K562 (cell line): Measurements from ENCODE around the gene LHCGR. TPM values are rescaled to one million over a fixed set of nuclear protein-coding genes. Genes with fewer than 3 reads are reported as not detected.

Experiments used
- ATAC-seq: fragments of 200-7000 bp; cut with Tn5 transposase; 3 replicates; pipeline ENCODE4 v1.9.1; 2020; ENCODE audit warnings: moderate library complexity
- BruUV-seq: library from RNA; stranded (reverse); fragments of 400-500 nt; replicated peaks from 2 replicates; lab custom pipeline; 2021; lab: Mats Ljungman, UMichigan
- CTCF ChIA-PET: fragments of 300-600 bp; formaldehyde crosslinking; extraction: SDS; loops from one replicate; lab custom pipeline; 2021; ENCODE audit warnings: low intra/inter-chr PET ratio; lab: Yijun Ruan, JAX
- POLR2A ChIA-PET: fragments of 300-600, 350-650 bp; sonication (Branson Sonifier 250); formaldehyde crosslinking; extraction: SDS; loops from one replicate; lab custom pipeline; 2021; ENCODE audit warnings: antibody characterized with exemption, inconsistent platforms; lab: Yijun Ruan, JAX
- DNase-seq, 4 experiments: peaks; one replicate each; pipeline versions ENCODE4 v3.0.0 to v3.0.0-alpha.2; 2011 to 2018; ENCODE audit warnings: low spot score in 3 of 4, mixed read lengths in 3 of 4; ENCODE audit errors: extremely low read depth in 1 of 4
- FAIRE-seq: peaks from 2 replicates; lab custom pipeline; 2011; peaks lifted over from hg19 to GRCh38; lab: Jason Lieb, UNC
- H2AFZ ChIP-seq: 2 replicates; pipeline ENCODE4 v1.6.0; 2011; ENCODE audit warnings: low read depth, low read length, control low read depth, inconsistent platforms
- H3K27ac ChIP-seq: fragments of 200-600 bp; 3 replicates; pipeline ENCODE4 v1.8.0; 2011; ENCODE audit warnings: low read depth, mild to moderate bottlenecking, control low read depth, inconsistent platforms, low read length, moderate library complexity, mixed read lengths; ENCODE audit errors: extremely low read depth
- H3K27me3 ChIP-seq, 2 experiments: fragments of 300-600 bp in 1 of 2; 2 replicates in 1 of 2; 3 replicates in 1 of 2; pipeline versions ENCODE4 v1.6.0 to v1.8.0; 2011; ENCODE audit warnings: inconsistent platforms in 2 of 2, low read length in 2 of 2, mild to moderate bottlenecking in 1 of 2, mixed read lengths in 1 of 2, moderate library complexity in 1 of 2; ENCODE audit not compliant: control insufficient read depth in 2 of 2, insufficient read depth in 2 of 2
- H3K36me3 ChIP-seq: fragments of 300-600 bp; 3 replicates; pipeline ENCODE4 v1.8.0; 2011; ENCODE audit warnings: mild to moderate bottlenecking, low read length, inconsistent platforms; ENCODE audit not compliant: control insufficient read depth, insufficient read depth
- H3K4me1 ChIP-seq, 2 experiments: fragments of 200-600 bp in 1 of 2; replicated peaks in 1 of 2; 2 replicates in 1 of 2; 3 replicates in 1 of 2; pipeline versions ENCODE4 v1.5.1 to v1.8.0; 2011; ENCODE audit warnings: inconsistent platforms in 2 of 2, low read length in 2 of 2, mild to moderate bottlenecking in 1 of 2, mixed read lengths in 1 of 2, moderate library complexity in 1 of 2; ENCODE audit not compliant: control insufficient read depth in 2 of 2, insufficient read depth in 2 of 2
- H3K4me2 ChIP-seq: 2 replicates; pipeline ENCODE4 v1.6.1; 2011; ENCODE audit warnings: low read length, control low read depth, inconsistent platforms, mixed read lengths; ENCODE audit not compliant: insufficient read depth
- H3K4me3 ChIP-seq: fragments of 200-600 bp; sonication (generic), shearing (Covaris generic); 2 replicates; pipeline ENCODE4 v1.5.1; 2016; ENCODE audit warnings: control low read depth, inconsistent platforms
- H3K79me2 ChIP-seq: fragments of 200-600 bp; 3 replicates; pipeline ENCODE4 v1.8.0; 2011; ENCODE audit warnings: low read length, inconsistent platforms; ENCODE audit not compliant: control insufficient read depth, insufficient read depth
- H3K9ac ChIP-seq, 2 experiments: 2 replicates each; pipeline versions ENCODE4 v1.6.0 to v1.6.1; 2011; ENCODE audit warnings: low read depth in 2 of 2, low read length in 2 of 2, control low read depth in 1 of 2, inconsistent platforms in 1 of 2, mild to moderate bottlenecking in 1 of 2, mixed read lengths in 1 of 2; ENCODE audit not compliant: insufficient read depth in 1 of 2
- H3K9me1 ChIP-seq: one replicate; pipeline ENCODE4 v1.6.0; 2011; ENCODE audit warnings: inconsistent platforms, mild to moderate bottlenecking, low read length, moderate library complexity; ENCODE audit not compliant: control insufficient read depth, insufficient read depth
- H3K9me3 ChIP-seq: replicated peaks from 2 replicates; pipeline ENCODE4 v1.5.1; 2011; ENCODE audit warnings: low read depth, low read length, inconsistent platforms; ENCODE audit not compliant: control insufficient read depth, insufficient read depth
- H4K20me1 ChIP-seq: replicated peaks from 2 replicates; pipeline ENCODE4 v1.6.1; 2011; ENCODE audit warnings: low read length, inconsistent platforms, mixed read lengths; ENCODE audit not compliant: control insufficient read depth, insufficient read depth
- ATF3 ChIP-seq, 2 experiments: fragments of 450-650 bp in 1 of 2; sonication (generic) in 1 of 2; formaldehyde crosslinking in 1 of 2; IDR thresholded peaks in 1 of 2; conservative IDR thresholded peaks in 1 of 2; 2 replicates each; pipeline versions ENCODE4 v1.6.1 to v1.8.1; 2016 to 2023; ENCODE audit warnings: mild to moderate bottlenecking in 2 of 2, moderate library complexity in 2 of 2, inconsistent platforms in 1 of 2, missing genetic modification reagents in 1 of 2
- ATF7 ChIP-seq: fragments of 450-650 bp; IDR thresholded peaks from 2 replicates; pipeline ENCODE4 v1.7.1; 2014; ENCODE audit warnings: mild to moderate bottlenecking, moderate library complexity
- FIP1L1 ChIP-seq: fragments of 200-400 bp; formaldehyde crosslinking; IDR thresholded peaks from 2 replicates; pipeline ENCODE4 v1.6.1; 2018; ENCODE audit warnings: mild to moderate bottlenecking, low read depth, low read length; ENCODE audit not compliant: poor library complexity, severe bottlenecking
- JUND ChIP-seq, 2 experiments: IDR thresholded peaks; 2 replicates in 1 of 2; 3 replicates in 1 of 2; pipeline ENCODE4 v1.6.1; 2011; ENCODE audit warnings: borderline replicate concordance in 2 of 2, low read depth in 2 of 2, low read length in 2 of 2, improper control_type of control experiment in 1 of 2, missing biosample characterization in 1 of 2, missing genetic modification characterization in 1 of 2, missing genetic modification reagents in 1 of 2
- KAT2B ChIP-seq: IDR thresholded peaks from one replicate; pipeline ENCODE4 v1.6.1; 2012; ENCODE audit warnings: low read depth, mild to moderate bottlenecking, control low read depth, inconsistent platforms, low read length, moderate library complexity
- KDM5B ChIP-seq: fragments of 200-600 bp; sonication (generic); IDR thresholded peaks from 2 replicates; pipeline ENCODE4 v1.6.1; 2012; ENCODE audit warnings: low read depth, mild to moderate bottlenecking, moderate library complexity, low read length, control low read depth, inconsistent platforms; ENCODE audit not compliant: insufficient replicate concordance
- THRA ChIP-seq: fragments of 450-650 bp; IDR thresholded peaks from 2 replicates; pipeline ENCODE4 v1.6.1; 2017; ENCODE audit warnings: mild to moderate bottlenecking, moderate library complexity
- ZBTB43 ChIP-seq: sonication (generic); formaldehyde crosslinking; IDR thresholded peaks from 2 replicates; pipeline ENCODE4 v1.8.0; 2023; ENCODE audit warnings: mild to moderate bottlenecking, missing genetic modification reagents
- ZNF785 ChIP-seq: fragments of 250-450 bp; sonication (Bioruptor Pico); IDR thresholded peaks from 2 replicates; pipeline ENCODE4 v1.4.0; 2020; ENCODE audit warnings: mild to moderate bottlenecking
- WGBS: fragments of 100-300 bp; shearing (Covaris generic); methylation state at CpG from one replicate; pipeline ENCODE4 v1.1.6; 2016; ENCODE audit warnings: low coverage, mixed read lengths; ENCODE audit not compliant: insufficient coverage; ENCODE audit errors: missing lambda C conversion rate; 5-methylcytosine and 5-hydroxymethylcytosine counted together
- in situ Hi-C: fragments of 300-500 bp; cut with MboI; formaldehyde crosslinking; loops from 4 replicates; pipeline ENCODE4 v1.15.0; 2018; ENCODE audit warnings: inconsistent platforms, mixed read lengths
- intact Hi-C: fragments of 100-400 bp; cut with micrococcal nuclease; formaldehyde crosslinking; loops from 2 replicates; pipeline ENCODE4 v1.14.2; 2022
- polyA plus RNA-seq, 8 experiments: library from polyadenylated mRNA; depleted of rRNA in 4 of 8; stranded (reverse) in 5 of 8; unstranded in 3 of 8; fragments of >200 nt; fragmentation: Nextera tagmentation in 2 of 8; fragmentation: Illumina TruSeq in 1 of 8; extraction: Ambion mirVana in 2 of 8; extraction: Trizol in 1 of 8; gene quantifications; 2 replicates each; pipeline versions ENCODE4 v1.2.1 to v1.2.3, GENCODE V29; 2011 to 2014; ENCODE audit warnings: inconsistent platforms in 1 of 8, missing spikeins in 1 of 8
- total RNA-seq, 7 experiments: library from RNA; depleted of rRNA in 6 of 7; stranded (reverse); fragments of >200 nt in 6 of 7; fragmentation: Illumina TruSeq in 2 of 7; extraction: Trizol in 2 of 7; gene quantifications; 2 replicates each; pipeline versions ENCODE4 v1.2.1 to v1.2.3, GENCODE V29; 2011 to 2021; ENCODE audit warnings: low replicate concordance in 1 of 7

LHCGR gene
- total and polyA plus RNA-seq, 9 of the 15 experiments (the other 6 are each of a cell fraction or from before 2014, with no cell fraction given): not detected

GRCh38 chr2:48651158-48651790 lies 104.2 kb downstream of the LHCGR start:
- in situ Hi-C loops (no loop called here), intact Hi-C loops (no loop called here)
- Histone ChIP-seq H3K27ac (no peak overlapping the region), H3K4me3 (no peak overlapping the region), H3K79me2 (no peaks in the 10 kb centered on the region), H3K9me3 (no peaks in the 10 kb centered on the region), H3K4me1 (no peaks in the 10 kb centered on the region), H4K20me1 (no peaks in the 10 kb centered on the region), H3K9ac (no peak overlapping the region), H3K36me3 (no peaks in the 10 kb centered on the region), H2AFZ (peak overlapping the region; percentile 18; the same call in 1 of the 2 replicates), H3K4me2 (no peak overlapping the region), H3K27me3 (no peaks in the 10 kb centered on the region), H3K9me1 (no peaks in the 10 kb centered on the region)
- no peak for FAIRE-seq
- 7% methylated on average over 4 of the region's 4 CpGs for WGBS
- no peak; the same call in 1 of the 2 replicates for TF ChIP-seq JUND (IDR thresholded peaks at IDR 0.05; ENCODE audit: borderline replicate concordance, low read depth, low read length)
- TF ChIP-seq JUND (tag; IDR thresholded peaks at IDR 0.05; ENCODE audit: borderline replicate concordance, low read depth, low read length): peak; percentile 37; the same call in 1 of the 3 replicates
- TF ChIP-seq ZBTB43 (CRISPR knock-in tag): no peak
- no peak for TF ChIP-seq KAT2B
- TF ChIP-seq ZNF785 (CRISPR knock-in tag): no peak
- peak; percentile 55 for TF ChIP-seq ATF3 (IDR thresholded peaks at IDR 0.05)
- TF ChIP-seq ATF3 (CRISPR knock-in tag; conservative IDR thresholded peaks at IDR 0.05): no peak
- no peak for TF ChIP-seq KDM5B
- TF ChIP-seq ATF7: peak; percentile 44; the same call in 1 of the 2 replicates
- no peak for TF ChIP-seq FIP1L1
- no peak for TF ChIP-seq THRA
- ChIA-PET POLR2A (interaction anchor here (0.6 to 1.0 kb wide), 2 partner anchors 16 to 81 kb away, joined by 3 to 4 read pairs; no protein-coding TSS in a partner anchor), CTCF (no interaction called here)
- DNase-seq: no peak
- no peak for ATAC-seq
- BruUV-seq: no TSS peak
